Activated T-helper 1 cell treated with anti-CD3 and anti-CD28 coated beads, Interleukin-2, amount 50 U/mL, for 16 hours (primary cell): Measurements from ENCODE around the gene AUTS2.

Source experiments
- DNase-seq, 2 donors: peaks; one replicate each; pipeline ENCODE4 v3.0.0-alpha.2; 2020; ENCODE audit warnings: low read depth in 1 of 2, low spot score in 1 of 2

Gene AUTS2

GRCh38 chr7:69879989-69880388 lies 281.7 kb downstream of the AUTS2 start:
- no peak for DNase-seq

DNA sequence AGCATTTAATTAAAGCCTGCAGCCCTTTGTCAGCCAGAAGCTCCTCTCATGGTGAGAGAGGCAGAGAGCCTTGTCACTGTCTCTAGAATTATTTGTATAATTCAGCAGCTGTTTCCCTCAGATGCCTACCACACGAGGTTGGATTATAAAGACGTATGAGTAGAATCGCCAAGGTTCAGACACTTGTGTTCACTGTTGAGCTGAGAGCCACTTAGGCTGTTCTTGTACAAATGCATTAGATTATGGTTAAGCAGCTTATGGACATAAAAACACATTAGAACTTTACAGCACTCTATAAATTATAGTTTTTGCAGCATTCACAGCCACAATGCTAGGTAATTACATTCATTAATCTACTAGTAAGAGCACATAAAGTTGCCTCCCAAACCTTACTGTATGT lies 282.6 kb downstream of the AUTS2 start:
- DNase-seq: no peak

- DNase-seq: no peak
These were observed 284.0 kb downstream of the AUTS2 start for GRCh38 chr7:69882269-69882668.

- DNase-seq: no peak
These were observed 285.2 kb downstream of the AUTS2 start for GRCh38 chr7:69883399-69883891.

GRCh38 chr7:69885431-69885830 lies 287.2 kb downstream of the AUTS2 start:
- DNase-seq: no peak

GRCh38 chr7:69889338-69889975 lies 291.2 kb downstream of the AUTS2 start:
- no peak for DNase-seq

GRCh38 chr7:69889976-69890351 lies 291.7 kb downstream of the AUTS2 start:
- no peak for DNase-seq

- no peak for DNase-seq
These were observed 294.5 kb downstream of the AUTS2 start for GRCh38 chr7:69892790-69893189.

- DNase-seq: no peak
These were observed 295.6 kb downstream of the AUTS2 start for GRCh38 chr7:69893906-69894305.

GRCh38 chr7:69895446-69895845 lies 297.2 kb downstream of the AUTS2 start:
- no peak for DNase-seq

- no peak for DNase-seq
These were observed 297.8 kb downstream of the AUTS2 start for GRCh38 chr7:69896121-69896520.

DNA sequence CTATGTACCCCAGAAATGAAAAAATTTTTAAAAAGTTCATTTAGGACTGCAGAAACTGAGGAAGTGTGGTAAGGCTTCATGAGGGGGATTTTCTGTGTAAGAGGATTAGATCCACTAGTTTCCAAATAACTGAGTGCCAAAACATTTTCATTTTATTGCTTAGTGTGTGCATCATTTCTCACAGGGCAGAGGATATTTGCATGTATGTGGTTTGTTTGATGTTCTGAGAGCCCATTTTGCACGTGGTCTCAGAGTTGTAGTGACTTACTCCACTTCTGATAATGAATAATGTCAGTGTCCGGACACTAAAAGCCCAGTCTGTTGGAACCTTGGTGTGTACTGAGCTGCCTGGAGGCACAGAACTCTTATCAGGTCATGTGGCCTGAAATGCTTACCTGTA lies 299.9 kb downstream of the AUTS2 start:
- DNase-seq: no peak

DNA sequence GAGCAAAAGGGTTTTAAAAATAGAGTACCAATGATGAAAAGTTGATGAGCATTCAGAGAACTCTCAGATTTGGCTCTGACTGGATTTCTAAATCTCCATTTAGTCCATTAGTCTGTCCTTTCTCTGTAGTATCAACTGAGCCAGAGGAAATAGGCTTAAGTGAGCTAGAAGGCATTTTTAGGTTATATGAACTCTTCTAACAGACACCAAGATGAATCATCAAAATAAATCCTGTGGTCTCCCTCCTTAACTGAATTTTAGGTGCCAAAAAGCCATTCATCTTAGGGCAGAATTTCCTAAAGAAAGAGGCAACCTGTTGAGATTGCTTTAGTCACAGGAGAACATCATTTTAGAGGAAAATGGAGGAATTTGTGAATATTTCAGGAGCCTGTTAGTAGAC lies 305.1 kb downstream of the AUTS2 start:
- no peak for DNase-seq

GRCh38 chr7:69906283-69906995 lies 308.2 kb downstream of the AUTS2 start:
- DNase-seq: no peak

GRCh38 chr7:69907720-69908119 lies 309.4 kb downstream of the AUTS2 start:
- no peak for DNase-seq

- no peak for DNase-seq
These were observed 310.2 kb downstream of the AUTS2 start for GRCh38 chr7:69908454-69908853.

- DNase-seq: no peak
These were observed 311.9 kb downstream of the AUTS2 start for GRCh38 chr7:69910150-69910549.

DNA sequence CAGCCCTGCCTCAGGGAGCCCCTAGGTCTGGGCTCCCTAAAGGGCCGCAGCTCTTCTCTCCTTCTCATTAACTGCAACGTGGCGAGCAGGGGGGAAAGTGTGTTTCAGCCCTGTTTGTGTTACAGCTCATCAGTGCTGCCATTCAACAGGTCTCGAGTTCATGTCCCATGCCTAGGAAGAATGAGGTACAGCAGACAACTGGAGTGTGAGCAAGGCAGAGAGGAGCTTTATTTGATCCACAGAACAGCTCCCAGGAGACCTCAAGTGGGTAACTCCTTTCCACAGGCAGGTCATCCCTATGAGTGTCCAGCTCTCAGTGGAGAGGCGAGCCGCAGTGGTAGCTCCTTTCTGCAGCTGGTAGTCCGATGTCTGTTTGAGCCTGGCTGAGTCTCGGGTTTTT lies 313.1 kb downstream of the AUTS2 start:
- DNase-seq: no peak

DNA sequence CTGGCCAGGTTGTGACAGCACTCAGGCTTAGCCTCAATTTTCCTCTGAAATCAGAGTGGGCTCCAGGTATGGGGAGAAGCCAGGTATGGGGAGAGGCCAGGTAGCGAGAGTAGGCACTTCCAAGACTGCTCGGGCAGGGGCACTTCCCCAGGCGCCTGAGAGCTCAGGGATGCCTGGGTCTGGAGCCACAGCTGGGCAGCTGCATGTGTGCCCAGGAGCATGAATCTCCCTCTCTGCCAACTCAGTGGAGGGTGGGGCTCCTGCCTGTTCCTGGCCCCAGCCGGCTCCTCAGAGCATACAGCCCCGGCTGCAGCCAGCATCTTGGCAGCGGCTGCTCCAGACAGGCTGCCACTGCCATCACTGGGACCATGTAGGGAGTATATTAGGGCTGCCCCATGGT lies 313.9 kb downstream of the AUTS2 start:
- no peak for DNase-seq

DNA sequence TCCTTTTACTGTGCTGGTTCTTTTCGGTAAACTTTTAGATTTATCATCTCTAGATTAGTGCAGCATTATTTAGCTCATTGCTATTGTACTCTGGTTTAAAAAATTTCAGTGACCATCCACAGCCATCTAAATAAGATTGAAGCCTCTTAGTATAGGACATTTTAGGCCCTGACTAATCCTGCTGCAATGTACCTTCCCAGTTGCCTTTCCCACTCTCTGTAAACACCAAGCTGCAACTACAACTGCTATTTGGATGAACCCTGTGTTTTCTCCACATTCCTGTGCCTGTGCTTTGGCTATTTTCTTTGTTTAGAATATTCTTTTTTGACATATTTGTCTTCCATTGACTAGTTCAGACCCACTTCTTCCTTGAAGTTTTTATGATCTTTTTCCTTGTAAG lies 314.6 kb downstream of the AUTS2 start:
- DNase-seq: no peak

DNA sequence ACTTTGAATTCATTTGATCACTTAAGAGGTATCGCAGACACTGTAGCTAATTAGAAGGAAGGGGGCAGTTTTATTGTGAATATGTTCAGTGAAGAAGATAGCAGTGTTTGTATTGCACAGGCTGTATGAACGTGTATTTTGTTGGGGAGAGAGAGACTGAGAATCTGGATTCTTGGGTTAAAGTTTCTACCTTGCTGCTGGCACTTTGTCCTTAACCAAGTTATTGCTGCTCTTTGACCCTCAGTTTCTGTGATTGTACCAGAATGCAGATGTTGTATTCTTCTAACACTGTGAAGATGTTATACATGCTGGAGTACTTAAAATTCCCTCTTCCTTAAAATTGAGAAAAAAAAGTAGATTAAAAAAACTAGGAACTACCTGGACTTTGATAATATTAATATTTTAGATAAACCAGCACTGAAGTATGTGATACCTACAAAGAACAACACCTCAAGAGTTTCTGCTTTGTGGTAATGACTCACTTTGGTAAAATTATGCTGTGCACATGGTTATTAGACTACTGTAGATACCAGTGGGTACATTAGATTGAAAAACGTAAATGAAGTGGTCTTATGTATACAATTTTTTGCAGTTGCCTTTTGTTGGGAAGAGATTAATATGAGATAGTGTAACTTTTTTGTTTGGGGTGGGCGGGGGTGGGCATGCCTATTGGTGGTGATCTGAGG lies 321.3 kb downstream of the AUTS2 start:
- no peak for DNase-seq

- DNase-seq: no peak
These were observed 322.5 kb downstream of the AUTS2 start for GRCh38 chr7:69920797-69921196.
